GM12801 (cell line): ENCODE data around the gene VSTM4.

Source experiments
- CTCF ChIP-seq: IDR thresholded peaks from one replicate; pipeline ENCODE4 v1.5.1; 2011; ENCODE audit warnings: control low read depth; ENCODE audit not compliant: insufficient read length; ENCODE audit errors: extremely low read depth

The VSTM4 gene

GRCh38 chr10:49123981-49124950 is 8.9 kb upstream of the VSTM4 start:
- TF ChIP-seq CTCF, result no peak

- TF ChIP-seq CTCF, result no peak
Observed at GRCh38 chr10:49120911-49121310, 5.6 kb upstream of the VSTM4 start.

- TF ChIP-seq CTCF, result no peak
Observed at GRCh38 chr10:49119746-49120145, 4.4 kb upstream of the VSTM4 start.

GRCh38 chr10:49118430-49119074 is 3.2 kb upstream of the VSTM4 start:
- TF ChIP-seq CTCF, result no peak

- no peak for TF ChIP-seq CTCF
Observed at GRCh38 chr10:49117376-49118070, 2.2 kb upstream of the VSTM4 start.

GRCh38 chr10:49116509-49117375 is 1.4 kb upstream of the VSTM4 start:
- TF ChIP-seq CTCF, result no peak
